K562 (cell line): ENCODE results near the gene PDHX. TPM values are rescaled to one million over a fixed set of nuclear protein-coding genes. Genes with fewer than 3 reads are reported as not detected.
A peak's percentile ranks its signal among the peaks of the same experiment; 100 is the strongest.

Experiments
- ATF6 ChIP-seq: sonication (generic); formaldehyde crosslinking; IDR thresholded peaks from 2 replicates; pipeline ENCODE4 v1.4.0; 2020; ENCODE audit warnings: mild to moderate bottlenecking, missing genetic modification reagents
- BRF2 ChIP-seq: IDR thresholded peaks from 3 replicates; pipeline ENCODE4 v1.6.1; 2011; ENCODE audit warnings: borderline replicate concordance, mild to moderate bottlenecking; ENCODE audit not compliant: insufficient read length, insufficient read depth
- CBX1 ChIP-seq: sonication (generic); IDR thresholded peaks from 2 replicates; pipeline ENCODE4 v1.6.1; 2016; ENCODE audit warnings: antibody characterized with exemption, low read depth, mild to moderate bottlenecking
- CHCHD3 ChIP-seq: fragments of 250-450 bp; sonication (Bioruptor Pico); IDR thresholded peaks from 2 replicates; pipeline ENCODE4 v2.1.2; 2022; ENCODE audit warnings: mild to moderate bottlenecking
- ETV5 ChIP-seq: sonication (generic); formaldehyde crosslinking; IDR thresholded peaks from 2 replicates; pipeline ENCODE4 v1.4.0; 2020; ENCODE audit warnings: low read depth, mild to moderate bottlenecking, missing genetic modification reagents
- HNRNPH1 ChIP-seq: fragments of 200-400 bp; formaldehyde crosslinking; optimal IDR thresholded peaks from 2 replicates; pipeline ENCODE3; 2017; ENCODE audit warnings: low read depth, mild to moderate bottlenecking, low read length, moderate library complexity
- KAT8 ChIP-seq: fragments of 450-650 bp; IDR thresholded peaks from 2 replicates; pipeline ENCODE4 v1.6.1; 2016; ENCODE audit warnings: low read depth, mild to moderate bottlenecking
- MCM3 ChIP-seq: fragments of 450-650 bp; IDR thresholded peaks from 2 replicates; pipeline ENCODE4 v1.6.1; 2016
- NBN ChIP-seq: fragments of 450-650 bp; IDR thresholded peaks from 2 replicates; pipeline ENCODE4 v1.6.1; 2016; ENCODE audit warnings: low read depth, mild to moderate bottlenecking
- NFRKB ChIP-seq: fragments of 450-650 bp; IDR thresholded peaks from 2 replicates; pipeline ENCODE4 v1.6.1; 2016; ENCODE audit warnings: low read depth
- PHF20 ChIP-seq: fragments of 450-650 bp; IDR thresholded peaks from 2 replicates; pipeline ENCODE4 v1.6.1; 2018; ENCODE audit not compliant: partially characterized antibody
- PURB ChIP-seq: sonication (generic); formaldehyde crosslinking; IDR thresholded peaks from 2 replicates; pipeline ENCODE4 v1.9.0; 2021; ENCODE audit warnings: low read depth, mild to moderate bottlenecking, missing genetic modification reagents
- RBM34 ChIP-seq: fragments of 200-400 bp; formaldehyde crosslinking; IDR thresholded peaks from 2 replicates; pipeline ENCODE4 v1.6.1; 2018; ENCODE audit warnings: low read length, borderline replicate concordance; ENCODE audit not compliant: insufficient read depth
- RCOR1 ChIP-seq, 2 experiments: IDR thresholded peaks; 2 replicates each; pipeline ENCODE4 v1.6.1; 2012; ENCODE audit warnings: low read depth in 2 of 2, low read length in 2 of 2, borderline replicate concordance in 1 of 2, improper control_type of control experiment in 1 of 2
- TAL1 ChIP-seq: fragments of 450-650 bp; IDR thresholded peaks from 2 replicates; pipeline ENCODE4 v1.6.1; 2016; ENCODE audit warnings: mild to moderate bottlenecking
- ZBTB1 ChIP-seq: sonication (generic); formaldehyde crosslinking; IDR thresholded peaks from 2 replicates; pipeline ENCODE4 v1.8.1; 2023; ENCODE audit warnings: missing genetic modification reagents, low read depth, mild to moderate bottlenecking, borderline replicate concordance
- ZBTB2 ChIP-seq: fragments of 450-650 bp; IDR thresholded peaks from 2 replicates; pipeline ENCODE4 v1.6.1; 2016; ENCODE audit warnings: antibody characterized with exemption
- ZFPM2 ChIP-seq: fragments of 250-450 bp; sonication (Bioruptor Pico); IDR thresholded peaks from 2 replicates; pipeline ENCODE4 v1.5.1; 2022; ENCODE audit warnings: mild to moderate bottlenecking
- ZHX1 ChIP-seq: fragments of 150-350 bp; conservative IDR thresholded peaks from 2 replicates; pipeline ENCODE4 v1.6.1; 2014; ENCODE audit warnings: low read length
- ZKSCAN1 ChIP-seq: fragments of 150-350 bp; IDR thresholded peaks from 2 replicates; pipeline ENCODE4 v1.6.1; 2016; ENCODE audit warnings: low read depth, low read length
- ZNF76 ChIP-seq: fragments of 250-450 bp; sonication (Bioruptor Pico); IDR thresholded peaks from 2 replicates; pipeline ENCODE4 v1.4.0; 2020; ENCODE audit warnings: mild to moderate bottlenecking, moderate library complexity, borderline replicate concordance
- ZNF79 ChIP-seq: fragments of 250-450 bp; sonication (Bioruptor Pico); IDR thresholded peaks from 2 replicates; pipeline ENCODE4 v1.4.0; 2020; ENCODE audit warnings: low read depth, mild to moderate bottlenecking, moderate library complexity
- polyA plus RNA-seq, 8 experiments: library from polyadenylated mRNA; depleted of rRNA in 4 of 8; stranded (reverse) in 5 of 8; unstranded in 3 of 8; fragments of >200 nt; fragmentation: Nextera tagmentation in 2 of 8; fragmentation: Illumina TruSeq in 1 of 8; extraction: Ambion mirVana in 2 of 8; extraction: Trizol in 1 of 8; gene quantifications; 2 replicates each; pipeline versions ENCODE4 v1.2.1 to v1.2.3, GENCODE V29; 2011 to 2014; ENCODE audit warnings: inconsistent platforms in 1 of 8, missing spikeins in 1 of 8
- total RNA-seq, 7 experiments: library from RNA; depleted of rRNA in 6 of 7; stranded (reverse); fragments of >200 nt in 6 of 7; fragmentation: Illumina TruSeq in 2 of 7; extraction: Trizol in 2 of 7; gene quantifications; 2 replicates each; pipeline versions ENCODE4 v1.2.1 to v1.2.3, GENCODE V29; 2011 to 2021; ENCODE audit warnings: low replicate concordance in 1 of 7

Gene PDHX
- total and polyA plus RNA-seq, 9 of the 15 experiments (the other 6 are each of a cell fraction or from before 2014, with no cell fraction given): 20.8 to 43.5 (median 31.2) TPM

GRCh38 chr11:34916015-34916842, at the start of gene PDHX, which contains the start of gene APIP (continued):
- TF ChIP-seq ATF6: 0 out of 2 replicates have a peak, but pooled peaks have one; percentile 17
- no peak for TF ChIP-seq ZNF76 (CRISPR knock-in tag)
- no peak for TF ChIP-seq TAL1
- no peak for TF ChIP-seq ZBTB2
- no peak for TF ChIP-seq BRF2
- no peak for TF ChIP-seq MCM3
- no peak for TF ChIP-seq HNRNPH1
- TF ChIP-seq ZHX1: no peak
- TF ChIP-seq ZFPM2 (CRISPR knock-in tag): no peak
- TF ChIP-seq ZKSCAN1: peak; percentile 4; the same call in 1 of the 2 replicates
- peak; percentile 97 for TF ChIP-seq NFRKB
- no peak for TF ChIP-seq ETV5 (CRISPR knock-in tag)
- no peak for TF ChIP-seq RBM34
- TF ChIP-seq ZBTB1 (CRISPR knock-in tag): no peak; the same call in 1 of the 2 replicates
- TF ChIP-seq RCOR1 (IDR thresholded peaks at IDR 0.05; ENCODE audit: borderline replicate concordance in 1 of 2, low read depth in 2 of 2, low read length in 2 of 2): no peak
- TF ChIP-seq PHF20: peak; percentile 82
- TF ChIP-seq PURB: no peak
- TF ChIP-seq ZNF79 (CRISPR knock-in tag): no peak
- TF ChIP-seq NBN: peak; percentile 57; the same call in 1 of the 2 replicates
- peak; percentile 67; the same call in 1 of the 2 replicates for TF ChIP-seq CBX1
- no peak for TF ChIP-seq KAT8
- TF ChIP-seq CHCHD3 (CRISPR knock-in tag): 0 out of 2 replicates have a peak, but pooled peaks have one; percentile 26
